GM19043 (cell line): ENCODE measurements around the gene RNU2-63P.
"Not testable (repeated sequence)": the region's sequence is repeated elsewhere in the genome, so short reads cannot be mapped to it uniquely, and the experiment has no call there.

Source experiments
- ATAC-seq: cut with Tn5 transposase; IDR thresholded peaks from one replicate; pipeline ENCODE4 v1.9.1; 2021; ENCODE audit warnings: low read depth; ENCODE audit not compliant: unreplicated experiment

The RNU2-63P gene

GRCh38 chr2:87992569-87992968 lies 23.8 kb downstream of the RNU2-63P start:
- ATAC-seq = not testable (repeated sequence)

DNA sequence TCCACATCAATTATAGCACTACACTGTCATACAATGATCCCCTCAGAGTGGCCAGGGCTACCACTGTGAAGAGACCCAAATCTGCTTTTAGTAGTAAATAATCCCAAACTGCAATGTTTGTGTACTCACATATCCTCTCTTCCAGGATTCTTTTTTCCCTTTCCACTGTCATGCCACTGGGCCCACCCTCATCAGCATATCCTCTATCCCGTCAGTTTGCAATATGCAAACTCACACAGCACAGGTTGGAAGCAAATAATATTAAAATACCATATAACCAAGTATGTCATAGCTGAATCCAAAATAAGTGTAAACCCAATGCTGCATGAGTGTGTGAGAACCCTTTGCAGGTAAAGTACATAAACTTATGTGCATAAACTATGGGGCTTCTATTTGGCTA lies 28.9 kb downstream of the RNU2-63P start:
- ATAC-seq = not testable (repeated sequence)

GRCh38 chr2:87985902-87986301 lies 30.4 kb downstream of the RNU2-63P start:
- not testable (repeated sequence) for ATAC-seq

DNA sequence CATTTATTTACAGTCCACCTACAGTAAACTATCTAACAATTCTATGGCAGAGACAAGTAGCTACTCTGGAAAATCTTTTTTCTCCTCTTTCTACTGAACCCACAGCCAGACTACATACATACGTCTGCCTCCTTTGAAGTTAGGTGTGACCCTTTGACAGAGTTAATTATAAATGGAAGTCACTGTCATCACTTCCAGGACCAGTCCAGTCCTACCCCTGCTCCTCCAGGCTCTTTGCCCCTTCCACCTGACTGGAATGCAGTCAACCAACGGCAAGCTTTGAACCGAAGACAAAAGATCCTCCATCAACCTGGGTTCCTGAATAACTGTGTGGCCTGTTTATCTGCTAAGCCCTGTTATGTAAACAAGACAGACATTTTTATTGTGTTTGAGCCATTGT lies 35.2 kb downstream of the RNU2-63P start:
- not testable (repeated sequence) for ATAC-seq

- not testable (repeated sequence) for ATAC-seq
These were observed 44.0 kb downstream of the RNU2-63P start for GRCh38 chr2:87972385-87972784.
